ENCODE data around the gene B3GLCT.

- TF ChIP-seq CTCF (IDR thresholded peaks at IDR 0.05; ENCODE audit: poor library complexity) (no peak), EZH2phosphoT487 (IDR thresholded peaks at IDR 0.05; ENCODE audit: low read depth, severe bottlenecking, unreplicated experiment) (no peak), EZH2 (IDR thresholded peaks at IDR 0.05; ENCODE audit: borderline replicate concordance) (no peak)
Measured at GRCh38 chr13:31227063-31227462, 27.3 kb downstream of the B3GLCT start.

Data from hepatocyte (in vitro differentiated cells).